Fibroblast of peridontal ligament (primary cell): ENCODE measurements around the gene PABPC1L.
A peak's percentile ranks its signal among the peaks of the same experiment; 100 is the strongest.

ENCODE experiments used
- DNase-seq: peaks from one replicate; pipeline ENCODE4 v3.0.0-alpha.2; 2010; ENCODE audit errors: extremely low read depth

Gene PABPC1L

DNA sequence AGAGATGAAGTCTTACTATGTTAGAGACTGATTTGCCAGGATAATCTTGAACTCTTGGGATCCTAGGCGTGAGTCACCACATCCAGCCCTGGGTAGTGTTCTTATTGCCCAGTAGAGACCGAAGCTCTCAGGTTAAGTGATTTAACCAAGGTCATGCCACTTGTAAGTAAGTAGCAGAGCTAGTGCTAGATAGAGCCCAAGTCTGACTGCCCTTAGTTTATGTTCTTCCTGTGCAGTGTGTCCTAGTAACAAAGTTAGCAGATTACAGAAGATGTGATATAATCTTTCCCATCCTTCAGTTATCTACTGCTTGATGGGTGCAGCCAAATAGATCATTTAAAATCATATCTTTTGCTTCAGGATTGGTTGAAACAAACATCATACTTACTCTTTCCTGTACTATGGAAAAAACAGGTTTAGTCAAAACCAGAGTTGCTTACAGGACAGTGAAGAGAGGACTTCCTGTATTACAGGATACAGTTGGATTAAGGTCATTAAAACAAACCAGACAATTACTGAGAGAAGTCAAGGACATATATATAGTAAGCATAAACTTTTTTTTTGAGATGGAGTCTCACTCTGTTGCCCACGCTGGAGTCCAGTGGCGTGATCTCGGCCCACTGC, 9.5 kb upstream of the PABPC1L start:
- DNase-seq: no peak

- peak; percentile 36 for DNase-seq
Observed at GRCh38 chr20:44901974-44902373, 7.9 kb upstream of the PABPC1L start.

DNA sequence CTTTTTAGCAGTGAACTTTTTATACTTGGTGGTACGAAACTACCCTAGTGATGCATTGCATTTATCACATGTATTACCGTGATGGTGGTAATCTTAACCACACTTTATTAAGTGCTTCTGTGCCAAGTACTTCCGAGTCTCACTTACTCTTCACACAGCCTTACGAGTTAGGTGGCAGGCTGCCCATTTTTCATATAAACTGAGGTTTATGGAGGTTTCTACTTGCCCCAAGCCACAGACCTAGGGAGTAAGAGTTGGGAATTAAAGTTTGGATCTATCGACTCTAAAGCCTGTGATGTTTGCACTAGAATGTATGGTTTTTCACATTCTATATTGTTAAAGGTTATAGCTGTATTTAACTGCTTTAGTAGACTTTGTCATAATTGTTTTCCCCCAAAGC, 5.5 kb upstream of the PABPC1L start:
- DNase-seq: no peak

GRCh38 chr20:44908987-44909871, 631 bp upstream of the PABPC1L start:
- DNase-seq: no peak

GRCh38 chr20:44910690-44911262, 916 bp downstream of the PABPC1L start:
- DNase-seq: no peak

DNA sequence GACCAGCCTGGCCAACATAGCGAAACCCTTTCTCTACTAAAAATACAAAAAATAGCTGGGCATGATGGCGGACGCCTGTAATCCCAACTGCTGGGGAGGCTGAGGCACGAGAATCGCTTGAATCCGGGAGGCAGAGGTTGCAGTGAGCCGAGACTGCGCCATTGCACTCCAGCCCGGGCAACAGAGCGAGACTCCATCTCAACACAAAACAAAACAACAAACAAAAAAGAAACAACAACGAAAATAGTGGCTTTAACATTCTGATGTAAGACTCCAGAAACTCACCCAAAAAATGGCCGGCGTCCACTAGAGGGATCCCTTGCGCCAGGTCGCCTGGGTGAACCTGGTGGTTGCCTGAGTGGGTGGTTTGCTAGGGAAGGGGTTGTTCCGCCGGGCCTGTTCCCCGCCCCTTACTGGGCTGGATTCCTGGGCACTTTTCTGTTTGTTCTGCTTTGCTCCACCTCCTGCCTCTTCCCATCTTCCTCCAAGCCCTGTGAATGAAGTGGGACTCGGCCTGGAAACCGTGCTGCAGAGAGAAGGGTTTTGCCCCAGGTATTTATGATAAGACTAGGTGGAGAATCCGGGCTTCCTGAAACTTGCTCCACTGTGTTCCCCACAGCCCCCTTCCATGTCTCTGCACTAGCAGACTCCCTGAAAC, 1.5 kb downstream of the PABPC1L start:
- peak; percentile 46 for DNase-seq

GRCh38 chr20:44912189-44912588, 2.3 kb downstream of the PABPC1L start:
- DNase-seq: no peak

- DNase-seq: peak; percentile 19
Observed at GRCh38 chr20:44914924-44915323, 5.1 kb downstream of the PABPC1L start.

GRCh38 chr20:44916586-44916985, 6.7 kb downstream of the PABPC1L start:
- DNase-seq: no peak

DNA sequence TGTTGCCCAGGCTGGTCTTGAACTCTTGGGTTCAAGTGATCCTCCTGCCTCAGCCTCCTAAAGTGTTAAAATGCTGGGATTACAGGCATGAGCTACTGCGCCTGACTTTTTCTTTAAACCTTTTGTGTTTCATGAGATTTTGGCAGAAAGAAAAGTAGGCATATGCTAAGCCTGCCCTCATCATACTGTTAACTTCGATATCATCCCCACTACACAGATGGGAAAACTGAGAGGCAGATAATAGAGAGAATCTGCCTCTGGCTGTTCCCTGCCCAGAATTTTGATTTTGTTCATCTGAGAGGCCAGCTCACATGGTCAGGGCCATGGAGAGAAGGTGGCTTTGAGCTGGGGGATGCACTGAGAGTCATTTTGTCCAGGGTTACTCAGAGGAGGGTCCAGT, 7.5 kb downstream of the PABPC1L start:
- no peak for DNase-seq

DNA sequence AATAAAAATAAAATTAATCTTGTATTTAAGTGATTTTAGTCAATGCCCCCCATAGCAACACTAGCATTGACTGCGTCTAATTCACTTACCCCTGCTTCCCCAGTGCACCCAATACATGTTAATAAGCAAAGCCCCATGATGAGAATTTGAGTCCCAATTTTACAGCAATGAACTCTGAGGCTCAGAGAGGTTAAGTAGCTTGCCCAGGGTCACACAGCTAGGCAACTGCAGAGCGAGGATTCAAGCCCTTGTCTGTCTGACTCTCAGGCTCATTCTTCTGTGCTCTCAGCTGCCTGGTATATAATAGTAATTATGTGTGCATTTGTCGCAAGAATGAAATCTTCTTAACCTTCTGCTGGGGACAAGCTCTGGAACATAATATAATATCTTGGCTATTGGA, 8.5 kb downstream of the PABPC1L start:
- DNase-seq: no peak

DNA sequence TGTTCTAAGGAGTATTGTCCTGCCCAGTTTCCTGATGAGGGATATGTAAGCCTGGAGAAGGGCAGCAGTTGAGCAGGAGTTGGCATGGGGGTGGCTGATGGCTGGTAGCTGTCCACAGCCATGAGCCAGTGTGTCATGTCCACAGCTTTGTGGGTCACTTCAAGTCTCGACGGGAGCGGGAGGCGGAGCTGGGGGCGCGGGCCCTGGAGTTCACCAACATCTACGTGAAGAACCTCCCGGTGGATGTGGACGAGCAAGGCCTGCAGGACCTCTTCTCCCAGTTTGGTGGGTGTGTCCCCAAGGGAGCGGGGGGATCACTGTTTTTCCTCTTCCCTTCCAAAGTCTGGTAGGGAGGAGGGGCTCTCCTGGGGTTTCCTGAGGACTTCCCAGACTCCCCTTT, 8.9 kb downstream of the PABPC1L start:
- no peak for DNase-seq

- no peak for DNase-seq
Observed at GRCh38 chr20:44921447-44921846, 11.6 kb downstream of the PABPC1L start.

- DNase-seq: no peak
Observed at GRCh38 chr20:44924541-44924940, 14.7 kb downstream of the PABPC1L start.

DNA sequence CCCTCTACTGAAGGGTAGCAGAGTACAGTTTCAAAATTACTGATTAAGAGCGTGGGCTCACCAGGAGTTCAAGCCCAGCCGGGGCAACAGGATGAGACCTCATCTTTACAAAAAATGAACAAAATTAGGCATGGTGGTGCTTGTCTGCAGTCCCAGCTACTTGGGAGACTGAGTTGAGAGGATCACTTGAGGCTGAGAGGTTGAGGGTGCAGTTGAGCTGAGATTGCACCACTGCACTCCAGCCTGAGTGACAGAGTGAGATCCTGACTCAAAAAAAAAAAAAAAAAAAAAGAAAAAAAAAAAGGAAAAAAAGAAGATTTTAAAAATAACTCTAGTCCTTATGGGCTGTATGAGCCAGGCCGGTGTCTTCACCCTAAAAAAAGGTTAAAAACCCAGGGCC, 18.7 kb downstream of the PABPC1L start:
- no peak for DNase-seq

DNA sequence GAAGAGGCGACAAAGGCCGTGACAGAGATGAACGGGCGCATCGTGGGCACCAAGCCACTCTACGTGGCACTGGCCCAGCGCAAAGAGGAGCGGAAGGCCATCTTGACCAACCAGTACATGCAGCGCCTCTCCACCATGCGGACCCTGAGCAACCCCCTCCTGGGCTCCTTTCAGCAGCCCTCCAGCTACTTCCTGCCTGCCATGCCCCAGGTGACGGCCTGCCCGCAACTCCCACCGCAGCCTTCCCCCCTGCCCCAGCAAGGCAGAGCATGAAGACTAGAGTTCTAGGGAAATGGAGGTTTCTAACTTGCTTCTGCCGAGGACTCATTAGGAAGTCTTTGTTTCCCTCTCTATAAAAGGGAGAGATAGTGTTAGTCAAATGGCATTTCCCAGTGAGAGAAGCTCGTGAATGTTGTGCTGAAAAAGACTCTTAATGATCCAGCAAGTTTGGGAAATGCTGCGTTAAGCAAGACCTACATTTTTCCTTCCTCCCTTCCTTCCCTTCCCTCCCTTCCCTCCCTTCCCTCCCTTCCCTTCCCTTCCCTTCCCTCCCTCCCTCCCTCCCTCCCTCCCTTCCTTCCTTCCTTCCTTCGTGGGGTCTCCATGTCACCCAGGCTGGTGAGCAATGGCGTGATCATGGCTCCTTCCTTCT, 20.8 kb downstream of the PABPC1L start:
- no peak for DNase-seq

- no peak for DNase-seq
Observed at GRCh38 chr20:44931911-44932310, 22.1 kb downstream of the PABPC1L start.

GRCh38 chr20:44932916-44933315, 23.1 kb downstream of the PABPC1L start:
- no peak for DNase-seq

GRCh38 chr20:44936510-44936909, 26.6 kb downstream of the PABPC1L start:
- no peak for DNase-seq

DNA sequence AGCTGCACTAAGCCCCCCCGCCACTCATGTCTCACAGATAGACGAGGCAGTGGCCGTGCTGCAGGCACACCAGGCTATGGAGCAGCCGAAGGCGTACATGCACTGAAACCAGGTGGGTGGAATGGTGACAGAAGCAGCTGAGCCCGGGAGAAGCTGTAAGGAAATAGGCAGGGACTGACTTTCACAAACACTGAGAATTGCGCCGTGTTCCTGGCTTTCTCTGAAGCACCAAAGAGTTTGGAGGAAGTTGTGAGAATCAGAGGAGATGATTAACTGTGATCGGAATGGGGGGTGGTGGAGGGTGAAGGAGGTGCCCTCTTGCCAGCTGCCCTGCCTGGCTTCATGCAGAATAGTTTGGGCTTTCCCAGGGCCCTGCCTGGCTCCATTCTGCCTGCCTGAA, 28.8 kb downstream of the PABPC1L start:
- no peak for DNase-seq

- no peak for DNase-seq
Observed at GRCh38 chr20:44941120-44941691, 31.3 kb downstream of the PABPC1L start.
